Measurements from ENCODE around the gene NLRC4.

The NLRC4 gene

GRCh38 chr2:32200814-32201213 is 63.9 kb downstream of the NLRC4 start:
- no peak for TF ChIP-seq CTCF (conservative IDR thresholded peaks at IDR 0.05; ENCODE audit: low read depth, low read length)
- H3K4me3 ChIP-seq (ENCODE audit: low read depth, low read length) = no peak overlapping the region
- DNase-seq (ENCODE audit: low read depth) = no peak

DNA sequence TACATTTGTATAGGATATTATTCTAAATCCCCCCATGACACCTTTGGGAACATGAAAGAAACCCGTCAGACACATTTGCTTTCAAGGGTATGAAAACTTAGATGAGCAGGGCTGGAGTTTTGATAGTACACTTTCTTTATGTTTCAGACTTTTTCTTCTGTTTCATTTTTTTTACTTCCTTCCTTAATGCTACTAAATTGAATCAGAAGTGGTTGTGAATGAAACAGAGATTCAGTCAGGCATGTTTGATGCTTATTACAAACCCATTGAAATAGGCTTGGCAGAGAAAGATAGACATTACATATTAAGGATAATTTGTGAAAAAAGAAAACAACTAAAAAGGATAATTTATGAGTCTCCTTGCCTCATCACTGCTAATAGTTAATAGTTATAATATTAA is 72.3 kb downstream of the NLRC4 start:
- no peak for DNase-seq (ENCODE audit: low read depth)

DNA sequence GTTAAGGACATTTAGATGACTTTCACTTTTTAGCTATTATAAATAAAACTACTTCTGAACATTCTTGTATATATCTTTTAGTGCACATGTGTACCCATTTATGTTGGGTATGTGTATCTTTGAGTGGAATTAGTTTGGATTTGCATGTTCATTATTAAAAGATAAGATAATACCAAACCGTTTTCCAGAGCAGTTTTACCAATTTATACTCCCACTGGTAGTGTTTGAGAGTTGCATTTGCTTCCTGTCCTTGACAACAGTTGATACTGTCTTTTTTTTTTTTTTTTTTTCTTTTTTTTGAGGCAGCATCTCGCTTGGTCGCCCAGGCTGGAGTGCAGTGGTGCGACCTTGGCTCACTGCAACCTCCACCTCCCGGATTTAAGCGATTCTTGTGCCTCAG is 75.7 kb downstream of the NLRC4 start:
- no peak for TF ChIP-seq CTCF (conservative IDR thresholded peaks at IDR 0.05; ENCODE audit: low read depth, low read length)
- no peak for DNase-seq (ENCODE audit: low read depth)
- H3K4me3 ChIP-seq (ENCODE audit: low read depth, low read length) = no peak overlapping the region

More for the DNA sequence above, 72.3 kb downstream of the NLRC4 start:
- no peak overlapping the region for H3K4me3 ChIP-seq (ENCODE audit: low read depth, low read length)
- TF ChIP-seq CTCF (conservative IDR thresholded peaks at IDR 0.05; ENCODE audit: low read depth, low read length) = no peak

- DNase-seq (ENCODE audit: low read depth) = no peak
- no peak overlapping the region for H3K4me3 ChIP-seq (ENCODE audit: low read depth, low read length)
- TF ChIP-seq CTCF (conservative IDR thresholded peaks at IDR 0.05; ENCODE audit: low read depth, low read length) = no peak
These were observed 82.0 kb downstream of the NLRC4 start for GRCh38 chr2:32182667-32183066.
